Measurements from ENCODE around the gene CRLF2.
"Not testable (repeated sequence)": the region's sequence is repeated elsewhere in the genome, so short reads cannot be mapped to it uniquely, and the experiment has no call there.

CRLF2 gene

DNA sequence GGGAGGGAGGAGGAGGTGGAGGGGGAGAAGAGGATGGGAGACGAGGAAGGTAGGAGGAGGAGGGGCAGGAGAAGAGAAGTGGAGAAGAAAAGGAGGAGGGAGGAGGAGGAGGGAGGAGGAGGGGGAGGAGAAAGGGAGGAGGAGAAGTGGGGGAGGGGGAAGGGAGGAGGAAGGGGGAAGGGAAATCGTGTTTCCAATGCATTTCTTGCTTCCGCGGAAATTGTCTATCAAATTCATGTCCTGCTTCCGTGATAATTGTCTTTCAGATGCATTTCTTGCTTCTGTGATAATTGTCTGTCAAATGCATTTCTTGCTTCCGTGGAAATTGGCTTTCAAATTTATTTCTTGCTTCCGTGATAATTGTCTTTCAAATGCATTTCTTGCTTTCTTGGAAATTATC is 43.3 kb downstream of the CRLF2 start:
- no peak for DNase-seq (ENCODE audit: low read depth in 3 of 3)

DNA sequence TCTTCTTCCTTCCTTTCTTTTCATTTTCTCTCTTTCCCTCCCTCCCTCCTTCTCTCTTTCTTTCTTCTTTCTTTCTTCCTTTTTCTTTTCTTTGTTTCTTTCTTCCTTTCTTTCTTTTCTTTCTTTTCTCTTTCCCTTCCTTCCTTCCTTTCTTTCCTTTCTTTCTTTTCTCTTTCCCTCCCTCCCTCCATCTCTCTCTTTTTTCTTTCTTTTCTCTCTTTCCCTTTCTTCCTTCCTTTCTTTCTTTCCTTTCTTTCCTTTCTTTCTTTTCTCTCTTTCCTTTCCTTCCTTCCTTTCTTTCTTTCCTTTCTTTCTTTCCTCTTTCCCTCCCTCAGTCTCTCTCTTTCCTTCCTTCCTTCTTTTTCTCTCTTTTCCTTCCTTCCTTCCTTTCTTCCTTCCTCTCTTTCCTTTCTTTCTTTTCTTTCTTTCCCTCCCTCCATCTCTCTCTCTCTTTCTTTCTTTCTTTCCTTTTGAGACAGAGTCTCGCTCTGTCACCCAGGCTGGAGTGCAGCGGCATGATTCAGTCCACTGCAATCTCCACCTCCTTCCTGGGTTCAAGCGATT is 44.4 kb downstream of the CRLF2 start:
- no peak for DNase-seq (ENCODE audit: low read depth in 3 of 3)

DNA sequence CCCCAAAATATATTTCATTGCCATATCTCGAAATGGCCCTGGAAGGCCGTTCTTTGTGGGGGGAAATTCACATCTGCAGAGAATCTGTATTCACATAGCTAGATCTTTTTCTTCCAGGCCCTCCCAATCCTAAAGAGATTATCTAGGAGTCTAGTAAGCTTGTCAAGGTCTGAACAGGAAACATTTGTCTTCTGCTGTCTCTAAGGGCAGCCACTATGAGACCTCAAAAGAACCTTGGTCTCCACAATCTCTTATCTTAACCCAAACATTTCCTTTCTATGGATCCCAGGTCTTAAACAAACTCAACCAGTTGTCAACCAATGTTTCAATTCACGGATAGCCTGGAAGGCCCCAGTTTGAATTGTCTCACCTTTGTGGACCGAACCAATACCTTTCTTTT is 45.0 kb downstream of the CRLF2 start:
- no peak for DNase-seq (ENCODE audit: low read depth in 3 of 3)

DNA sequence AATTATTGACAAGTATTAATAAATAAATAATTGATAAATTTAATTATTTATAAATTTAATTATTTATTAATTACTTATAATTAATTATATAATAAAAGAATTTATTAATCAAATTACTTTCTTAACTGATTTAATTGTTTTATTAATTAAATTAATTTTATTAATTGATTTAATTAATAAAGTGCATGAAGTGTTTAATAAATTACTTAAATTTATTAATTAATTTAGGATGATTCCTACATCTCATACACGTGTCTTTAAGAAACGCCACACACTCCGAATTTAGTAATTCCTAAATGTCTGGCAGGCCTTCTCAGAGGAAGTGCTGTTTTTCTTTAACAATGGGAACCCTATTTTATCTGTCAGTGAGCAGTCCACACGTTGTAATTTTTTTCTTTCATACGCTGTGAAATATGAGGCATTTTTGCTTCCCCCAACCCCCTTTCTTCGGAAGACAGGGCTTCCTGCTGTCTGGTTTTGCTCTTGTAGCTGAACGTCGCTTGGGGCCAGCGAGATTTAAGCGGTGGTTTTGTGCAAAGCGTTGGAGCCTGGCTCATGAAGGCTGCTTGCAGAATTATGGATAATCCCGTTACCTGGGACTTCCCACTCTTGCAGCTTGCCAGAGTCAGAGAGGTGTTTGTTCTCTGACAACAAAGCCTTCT is 46.8 kb downstream of the CRLF2 start:
- DNase-seq (ENCODE audit: low read depth in 3 of 3): no peak

DNA sequence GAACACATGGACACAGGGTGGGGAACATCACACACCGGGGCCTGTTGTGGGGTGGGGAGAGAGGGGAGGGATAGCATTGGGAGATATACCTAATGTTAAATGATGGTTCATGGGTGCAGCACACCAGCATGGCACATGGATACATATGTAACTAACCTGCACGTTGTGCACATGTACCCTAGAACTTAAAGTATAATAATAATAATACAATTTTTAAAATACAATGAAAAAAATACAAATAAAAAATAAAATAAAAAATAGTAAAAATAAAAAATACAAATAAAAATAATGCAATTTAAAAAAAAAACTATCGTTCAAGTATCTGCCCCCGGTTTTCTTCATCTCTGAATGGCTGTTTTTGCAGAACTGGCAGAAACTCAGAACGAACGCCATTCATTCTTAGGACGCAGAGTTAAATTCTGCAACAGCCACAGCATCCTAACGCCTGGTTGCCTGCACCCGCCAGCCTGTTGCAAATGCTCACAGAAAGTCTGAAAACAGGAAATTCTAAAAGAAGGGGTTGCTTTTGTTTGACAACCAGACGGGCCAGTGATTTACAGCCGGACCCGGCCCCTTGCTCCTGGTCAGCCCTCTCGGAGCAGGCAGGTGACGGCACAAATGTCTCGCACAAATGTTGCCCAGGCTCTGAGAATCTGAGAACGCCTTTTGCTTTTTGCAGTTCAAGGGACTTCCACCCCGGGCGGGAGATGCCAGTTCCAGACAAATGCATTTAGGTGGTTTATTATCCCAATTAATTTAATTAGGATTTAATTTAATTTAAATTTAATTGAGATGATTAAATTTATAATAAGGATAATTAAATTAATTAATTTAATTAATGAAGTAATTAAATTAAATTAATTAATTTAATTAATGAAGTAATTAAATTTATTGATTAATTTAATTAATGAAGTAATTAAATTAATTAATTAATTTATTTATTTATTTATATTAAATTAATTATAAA is 47.8 kb downstream of the CRLF2 start:
- DNase-seq (ENCODE audit: low read depth in 3 of 3): no peak

DNA sequence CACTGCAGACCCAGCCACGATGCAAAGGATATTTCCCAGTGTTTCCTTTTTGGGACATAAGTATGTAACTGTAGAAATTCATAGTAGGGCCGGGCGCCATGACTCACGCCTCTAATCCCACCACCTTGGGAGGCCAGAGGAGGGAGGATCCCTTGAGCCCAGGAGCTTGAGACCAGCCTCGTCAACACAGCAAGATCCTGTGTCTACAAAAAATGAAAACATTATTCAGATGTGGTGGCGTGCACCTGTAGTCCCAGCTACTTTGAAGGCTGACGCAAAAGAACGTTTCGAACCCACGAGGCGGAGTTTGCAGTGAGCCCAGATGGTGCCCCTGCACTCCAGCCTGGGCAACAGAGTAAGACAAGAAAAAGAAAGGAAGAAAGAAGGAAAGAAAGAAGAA is 49.2 kb downstream of the CRLF2 start:
- DNase-seq (ENCODE audit: low read depth in 3 of 3): no peak

DNA sequence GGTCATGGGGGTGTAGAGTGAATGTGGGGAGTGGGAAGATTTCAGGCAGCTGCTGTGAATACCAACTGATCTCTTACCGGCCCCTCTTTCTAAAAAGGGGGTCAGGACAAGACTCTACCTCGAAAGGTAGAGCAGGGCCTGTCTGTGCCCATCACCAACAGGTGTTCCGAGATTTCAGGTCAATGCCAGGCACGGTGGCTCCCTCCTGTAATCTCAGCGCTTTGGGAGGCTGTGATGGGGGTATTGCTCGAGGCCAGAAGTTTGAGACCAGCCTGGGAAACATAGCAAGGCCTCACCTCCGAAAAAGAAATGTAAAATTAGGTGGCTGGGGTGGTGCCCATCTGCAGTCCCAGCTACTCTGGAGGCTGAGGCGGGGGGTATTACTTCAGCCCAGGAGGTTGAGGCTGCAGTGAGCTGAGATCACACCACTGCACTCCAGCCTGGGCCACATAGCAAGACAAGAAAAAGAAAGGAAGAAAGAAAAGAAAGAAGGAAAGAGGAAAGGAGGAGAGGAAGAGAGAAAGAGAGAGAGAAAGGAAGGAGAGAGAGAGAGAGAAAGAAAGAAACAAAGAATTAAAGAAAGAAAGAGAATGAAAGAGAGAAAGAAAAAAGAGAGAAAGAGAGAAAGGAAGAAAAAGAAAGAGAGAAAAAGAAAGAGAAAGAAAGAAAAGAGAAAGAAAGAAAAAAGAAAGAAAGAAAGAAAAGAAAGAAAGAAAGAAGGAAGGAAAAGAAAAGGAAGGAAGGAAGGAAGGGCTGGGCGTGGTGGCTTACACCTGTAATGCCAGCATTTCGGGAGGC is 50.1 kb downstream of the CRLF2 start:
- DNase-seq (ENCODE audit: low read depth in 3 of 3): no peak

DNA sequence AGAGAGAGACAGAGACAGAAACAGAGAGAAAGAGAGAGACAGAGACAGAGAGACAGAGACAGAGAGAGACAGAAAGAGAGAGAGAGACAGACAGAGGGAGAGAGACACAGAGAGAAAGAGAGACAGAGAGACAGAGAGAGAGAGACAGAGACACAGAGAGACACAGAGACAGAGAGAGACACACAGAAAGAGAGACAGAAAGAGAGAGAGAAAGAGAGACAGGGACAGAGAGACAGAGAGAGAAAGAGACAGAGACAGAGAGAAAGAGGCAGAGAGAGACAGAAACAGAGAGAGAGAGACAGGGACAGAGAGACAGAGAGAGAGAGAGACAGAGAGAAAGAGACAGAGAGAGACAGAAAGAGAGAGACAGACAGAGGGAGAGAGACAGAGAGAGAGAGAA is 52.9 kb downstream of the CRLF2 start:
- no peak for DNase-seq (ENCODE audit: low read depth in 3 of 3)

DNA sequence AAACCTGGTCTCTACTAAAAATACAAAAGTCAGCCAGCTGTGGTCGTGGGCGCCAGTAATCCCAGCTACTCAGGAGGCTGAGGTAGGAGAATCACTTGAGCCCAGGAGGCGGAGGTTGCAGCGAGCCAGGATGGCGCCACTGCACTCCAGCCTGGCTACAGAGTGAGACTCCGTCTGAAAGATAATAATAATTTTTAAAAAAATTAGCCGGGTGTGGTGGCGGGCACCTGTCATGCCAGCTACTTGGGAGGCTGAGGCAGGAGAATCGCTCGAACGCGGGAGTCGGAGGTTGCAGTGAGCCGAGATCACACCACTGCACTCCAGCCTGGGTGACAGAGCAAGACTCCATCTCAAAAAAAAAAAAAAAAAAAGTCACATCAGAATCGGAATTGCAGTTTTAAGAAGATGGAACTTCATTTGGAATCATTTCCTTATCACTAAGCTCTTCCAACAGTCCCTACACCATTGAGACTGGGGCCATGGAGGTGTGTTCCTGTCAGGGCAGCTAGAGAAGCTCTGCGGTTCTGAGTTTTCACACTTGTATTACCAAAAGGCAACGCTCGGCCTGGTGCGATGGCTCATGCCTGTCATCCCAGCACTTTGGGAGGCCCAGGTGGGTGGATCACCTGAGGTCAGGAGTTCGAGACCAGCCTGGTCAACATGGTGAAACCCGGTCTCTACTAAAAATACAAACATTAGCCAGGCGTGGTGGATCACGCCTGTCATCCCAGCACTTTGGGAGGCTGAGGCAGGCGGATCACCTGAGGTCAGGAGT is 55.6 kb downstream of the CRLF2 start:
- DNase-seq (ENCODE audit: low read depth in 3 of 3): not testable (repeated sequence)

DNA sequence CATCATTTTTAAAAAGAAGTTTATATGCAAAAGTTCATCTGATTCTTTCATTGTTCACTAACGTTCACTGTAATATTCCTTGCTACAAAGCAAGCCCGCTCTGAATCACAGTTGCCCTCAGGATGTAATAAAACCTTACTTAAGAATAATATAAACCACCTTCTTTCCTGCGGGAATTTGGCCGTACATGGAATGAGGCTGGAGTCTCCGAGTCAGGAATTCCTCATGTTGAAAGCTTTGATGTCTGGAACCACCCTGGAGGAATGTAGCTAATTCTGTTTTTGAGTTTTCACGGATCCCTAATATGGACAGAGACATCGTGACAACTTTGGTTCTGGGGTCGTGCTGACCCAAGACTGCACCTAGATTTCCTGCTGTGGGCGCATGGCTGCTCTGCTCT is 58.5 kb downstream of the CRLF2 start:
- DNase-seq (ENCODE audit: low read depth in 3 of 3): no peak

DNA sequence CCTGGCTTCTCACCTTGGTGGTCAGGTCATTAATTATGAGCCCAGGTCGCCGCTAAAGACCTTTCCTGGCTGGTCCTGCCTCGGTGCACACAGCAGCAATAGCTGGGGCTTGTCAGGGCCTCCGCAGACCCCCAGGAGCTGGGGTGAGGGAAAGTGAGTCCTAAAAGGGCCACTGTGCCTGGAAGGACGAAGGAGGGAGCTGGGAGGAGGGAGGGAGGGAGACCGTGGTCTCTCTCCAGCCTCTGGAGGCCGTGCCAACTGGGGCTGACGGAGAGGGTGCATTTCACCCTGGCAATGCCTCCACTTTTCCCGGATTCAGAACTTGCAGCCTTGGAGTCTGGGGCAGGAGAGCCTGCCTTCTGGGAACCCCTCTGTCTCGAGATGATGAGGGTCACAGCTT is 60.4 kb downstream of the CRLF2 start:
- no peak for DNase-seq (ENCODE audit: low read depth in 3 of 3)

DNA sequence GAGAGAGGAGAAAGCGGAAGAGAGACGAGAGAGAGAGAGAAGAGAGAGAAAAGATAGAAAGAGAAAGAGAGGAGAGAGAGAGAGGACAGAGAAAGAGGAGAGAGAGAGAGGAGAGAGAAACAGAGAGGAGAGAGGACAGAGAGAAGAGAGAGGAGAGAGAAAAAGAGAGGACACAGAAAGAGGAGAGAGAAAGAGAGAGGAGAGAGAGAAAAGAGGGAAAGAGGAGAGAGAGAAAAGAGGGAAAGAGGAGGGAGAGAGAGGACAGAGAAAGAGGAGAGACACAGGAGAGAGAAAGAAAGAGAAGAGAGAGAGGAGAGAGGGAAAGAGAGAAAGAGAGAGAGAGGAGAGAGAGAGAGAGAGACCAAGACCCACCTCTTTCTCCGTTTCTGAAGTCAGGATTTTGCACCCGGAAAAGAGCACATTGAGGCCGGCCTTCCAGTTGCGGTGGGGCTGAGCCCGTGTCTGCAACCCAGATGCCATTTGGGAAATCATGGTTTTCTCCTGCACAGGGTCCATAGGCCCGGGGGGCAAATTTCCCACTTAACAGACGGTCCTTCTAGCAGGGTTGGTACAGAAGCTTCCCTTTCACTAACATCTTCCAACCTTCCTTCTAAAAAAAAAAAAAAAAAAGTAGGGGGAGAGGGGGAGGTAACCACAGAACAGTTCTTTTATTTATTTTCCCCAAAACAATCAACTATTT is 60.9 kb downstream of the CRLF2 start:
- no peak for DNase-seq (ENCODE audit: low read depth in 3 of 3)

DNA sequence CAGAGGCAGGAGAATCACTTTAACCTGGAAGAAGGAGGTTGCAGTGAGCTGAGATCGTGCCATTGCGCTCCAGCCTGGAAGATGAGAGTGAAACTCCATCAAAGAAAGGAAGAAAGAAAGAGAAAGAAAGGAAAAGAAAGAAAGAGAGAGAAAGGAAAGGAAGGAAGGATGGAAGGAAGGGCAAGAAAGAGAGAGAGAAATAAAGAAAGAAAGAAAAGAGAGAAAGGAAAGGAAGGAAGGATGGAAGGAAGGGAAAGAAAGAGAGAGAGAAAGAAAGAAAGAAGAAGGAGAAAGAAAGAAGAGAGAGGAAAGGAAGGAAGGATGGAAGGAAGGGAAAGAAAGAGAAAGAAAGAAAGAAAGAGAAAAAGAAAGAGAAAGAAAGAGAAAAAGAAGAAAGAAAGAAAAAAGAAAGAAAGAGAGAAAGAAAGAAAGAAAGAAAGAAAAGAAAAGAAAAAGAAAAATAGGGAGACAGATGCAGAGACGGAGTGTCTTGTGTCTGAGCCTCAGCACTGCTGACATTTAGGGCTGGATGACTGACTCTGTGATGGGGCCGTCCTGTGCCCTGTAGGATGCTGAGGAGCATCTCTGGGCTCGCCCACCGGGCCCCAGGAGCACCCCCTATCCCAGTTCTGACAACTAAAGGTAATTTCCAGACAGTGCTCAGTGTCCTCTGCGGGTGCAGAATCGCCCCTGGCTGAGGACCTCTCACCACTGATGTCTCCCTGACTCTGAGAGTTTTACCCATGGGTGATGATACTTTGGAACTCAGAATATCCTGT is 61.7 kb downstream of the CRLF2 start:
- no peak for DNase-seq (ENCODE audit: low read depth in 3 of 3)

DNA sequence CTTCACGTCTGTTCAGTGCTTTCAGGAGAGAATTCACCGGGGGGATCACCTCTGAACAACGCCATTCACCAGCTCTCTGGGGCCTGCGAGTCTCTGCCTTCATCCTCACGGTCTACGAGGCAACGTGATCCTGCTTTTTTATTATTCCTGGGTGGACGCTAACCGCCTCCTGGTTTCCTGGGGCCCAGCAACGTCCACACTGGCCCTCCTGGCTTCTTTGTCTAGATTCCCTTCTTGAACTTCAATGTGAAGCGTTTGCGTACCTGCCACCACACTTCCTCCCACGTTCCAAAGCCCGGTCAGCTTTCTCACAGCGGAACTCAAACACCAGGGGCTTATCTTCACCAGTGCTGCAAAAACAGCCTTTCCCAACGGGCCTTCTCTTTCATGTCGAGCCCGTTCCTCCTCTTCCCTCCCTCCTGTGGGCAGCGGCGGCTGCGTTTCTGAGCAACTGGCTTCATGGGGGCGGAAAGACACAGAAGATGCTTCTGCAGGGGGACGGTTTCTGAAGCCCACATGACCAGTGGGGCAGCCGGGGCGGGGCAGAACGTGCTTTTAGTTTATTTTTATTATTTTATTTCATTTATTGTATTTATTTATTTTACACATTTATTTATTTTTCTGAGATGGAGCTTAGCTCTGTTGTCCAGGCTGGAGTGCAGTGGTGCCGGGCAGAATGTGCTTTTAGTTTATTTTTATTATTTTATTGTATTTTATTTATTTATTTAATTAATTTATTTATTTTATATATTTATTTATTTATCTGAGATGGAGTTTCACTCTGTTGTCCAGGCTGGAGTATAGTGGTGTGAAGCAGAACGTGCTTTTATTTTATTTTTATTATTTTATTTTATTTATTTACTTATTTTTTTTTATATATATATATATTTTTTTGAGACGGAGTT is 64.6 kb downstream of the CRLF2 start:
- no peak for DNase-seq (ENCODE audit: low read depth in 3 of 3)

DNA sequence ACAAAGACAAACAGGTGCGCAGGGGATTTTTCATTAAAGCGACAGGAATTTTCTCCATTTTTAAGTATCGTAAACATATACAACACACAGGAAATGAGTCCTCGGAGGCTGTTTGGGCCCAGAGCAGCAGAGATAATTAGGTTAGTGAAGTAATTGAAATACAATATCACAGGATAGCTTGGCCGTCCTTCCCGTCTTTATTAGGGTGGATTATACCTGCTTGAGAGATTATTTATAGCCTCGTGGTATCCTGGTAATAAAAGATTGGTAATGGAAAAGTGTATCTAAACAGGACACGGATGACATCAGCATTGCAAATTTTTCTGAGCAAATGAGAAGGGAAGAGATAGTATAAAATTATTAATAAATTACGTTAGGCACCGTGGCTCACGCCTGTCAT is 68.2 kb downstream of the CRLF2 start:
- no peak for DNase-seq (ENCODE audit: low read depth in 3 of 3)
